Common myeloid progenitor, CD34-positive (primary cell): ENCODE data around the gene WASF2.

ENCODE experiments used
- CTCF ChIA-PET: fragments of 350-600 bp; sonication (Branson Sonifier 250); formaldehyde crosslinking; loops from one replicate; lab custom pipeline; 2021; ENCODE audit warnings: antibody characterized with exemption; lab: Charles Lee
- POLR2A ChIA-PET: fragments of 350-600 bp; sonication (Branson Sonifier 250); formaldehyde crosslinking; loops from one replicate; lab custom pipeline; 2021; ENCODE audit warnings: antibody characterized with exemption; lab: Charles Lee
- DNase-seq, 3 donors: peaks; one replicate each; pipeline versions ENCODE4 v3.0.0 to v3.0.0-alpha.2; 2013
- H3K27ac ChIP-seq, 2 experiments: 1 replicate in 1 of 2; 2 replicates in 1 of 2; pipeline ENCODE4 v1.7.0; 2013; ENCODE audit warnings: inconsistent platforms in 2 of 2, low read length in 2 of 2, mild to moderate bottlenecking in 2 of 2, low read depth in 1 of 2, moderate library complexity in 1 of 2; ENCODE audit not compliant: severe bottlenecking in 2 of 2, insufficient read depth in 1 of 2, poor library complexity in 1 of 2
- H3K27me3 ChIP-seq, 5 experiments: replicated peaks in 2 of 5; 1 replicate in 3 of 5; 2 replicates in 2 of 5; pipeline versions ENCODE4 v1.6.1 to v1.7.0; 2013; ENCODE audit warnings: low read length in 4 of 5, mild to moderate bottlenecking in 2 of 5, moderate library complexity in 2 of 5, inconsistent platforms in 1 of 5; ENCODE audit not compliant: insufficient read depth in 5 of 5, control insufficient read depth in 4 of 5
- H3K36me3 ChIP-seq, 4 experiments: 1 replicate in 2 of 4; 2 replicates in 2 of 4; pipeline versions ENCODE4 v1.6.1 to v1.7.0; 2013; ENCODE audit warnings: low read length in 3 of 4, control low read depth in 1 of 4, mild to moderate bottlenecking in 1 of 4; ENCODE audit not compliant: control insufficient read depth in 4 of 4, insufficient read depth in 4 of 4
- H3K4me1 ChIP-seq, 4 experiments: 1 replicate in 3 of 4; 2 replicates in 1 of 4; pipeline versions ENCODE4 v1.6.1 to v1.7.1; 2013; ENCODE audit warnings: low read length in 3 of 4, mild to moderate bottlenecking in 3 of 4, control low read depth in 1 of 4, inconsistent platforms in 1 of 4, moderate library complexity in 1 of 4; ENCODE audit not compliant: control insufficient read depth in 4 of 4, insufficient read depth in 4 of 4; ENCODE audit errors: control extremely low read depth in 1 of 4
- H3K4me3 ChIP-seq, 7 experiments: 1 replicate in 4 of 7; 2 replicates in 3 of 7; pipeline versions ENCODE4 v1.5.1 to v1.7.0; 2013; ENCODE audit warnings: mild to moderate bottlenecking in 7 of 7, low read length in 6 of 7, moderate library complexity in 6 of 7, inconsistent platforms in 2 of 7, low read depth in 2 of 7, control low read depth in 1 of 7; ENCODE audit not compliant: insufficient read depth in 4 of 7, control insufficient read depth in 1 of 7; ENCODE audit errors: extremely low read depth in 1 of 7
- H3K9me3 ChIP-seq, 5 experiments: 1 replicate in 4 of 5; 2 replicates in 1 of 5; pipeline versions ENCODE4 v1.6.1 to v1.7.1; 2013; ENCODE audit warnings: low read length in 4 of 5, mild to moderate bottlenecking in 2 of 5, inconsistent platforms in 1 of 5, low read depth in 1 of 5, moderate library complexity in 1 of 5; ENCODE audit not compliant: control insufficient read depth in 4 of 5, insufficient read depth in 2 of 5; ENCODE audit errors: control extremely low read depth in 1 of 5
- WGBS: methylation state at CpG from one replicate; pipeline ENCODE4 v1.1.5; 2013; ENCODE audit not compliant: insufficient coverage; 5-methylcytosine and 5-hydroxymethylcytosine counted together

The WASF2 gene

DNA sequence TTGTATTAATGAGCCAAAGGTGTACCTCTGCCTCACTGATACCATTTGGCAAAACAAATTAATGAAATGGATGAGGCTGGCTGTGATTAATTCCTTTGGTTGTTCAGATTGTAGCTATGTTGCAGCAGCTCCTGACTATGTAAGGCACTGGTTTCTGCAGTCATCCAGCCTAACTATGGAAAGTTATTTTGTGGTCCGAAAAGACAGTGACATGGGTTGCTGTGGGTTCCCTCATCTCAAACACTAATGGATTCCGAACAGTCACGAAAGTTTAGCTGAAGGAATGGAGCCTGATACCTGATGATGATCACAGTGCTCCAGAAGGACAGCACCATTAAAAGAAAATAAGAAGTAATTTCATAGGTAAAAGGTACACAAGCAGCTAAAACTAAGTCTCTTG, 42.6 kb downstream of the WASF2 start:
- H3K27me3 ChIP-seq: no peaks in the 10 kb centered on the region
- H3K27ac ChIP-seq: no peak overlapping the region
- ChIA-PET POLR2A (interaction anchor here (0.6 to 0.8 kb wide), 2 partner anchors 8 to 9 kb away, joined by 3 read pairs; no protein-coding TSS in a partner anchor), CTCF (interaction anchor here (0.9 to 2.3 kb wide), 7 partner anchors 8 to 215 kb away, joined by 3 to 11 read pairs (median 5); no protein-coding TSS in a partner anchor)
- H3K9me3 ChIP-seq: no peaks in the 10 kb centered on the region
- no peak overlapping the region for H3K4me3 ChIP-seq
- peaks cover 0 to 14% (median 11%) of the 10 kb centered on the region in 4 experiments for H3K4me1 ChIP-seq
- DNase-seq: no peak
- WGBS: 100% methylated on average over 3 of the region's 3 CpGs
- H3K36me3 ChIP-seq: peaks cover 4 to 16% (median 10%) of the 10 kb centered on the region in 4 experiments

GRCh38 chr1:27446496-27447020, 43.4 kb downstream of the WASF2 start:
- Histone ChIP-seq H3K36me3 (peaks cover 4 to 16% (median 10%) of the 10 kb centered on the region in 4 experiments), H3K27ac (no peak overlapping the region), H3K9me3 (no peaks in the 10 kb centered on the region), H3K4me1 (peaks cover 0 to 9% (median 7%) of the 10 kb centered on the region in 4 experiments), H3K4me3 (no peak overlapping the region), H3K27me3 (no peaks in the 10 kb centered on the region)
- CTCF ChIA-PET: interaction anchor here (0.8 to 2.3 kb wide), 7 partner anchors 10 to 216 kb away, joined by 3 to 11 read pairs (median 5); no protein-coding TSS in a partner anchor
- DNase-seq: peak in 1 of 3 donors; percentile 31
- WGBS: 96% methylated on average over 3 of the region's 6 CpGs
- POLR2A ChIA-PET: no interaction called here

GRCh38 chr1:27445177-27445936, 44.6 kb downstream of the WASF2 start:
- Histone ChIP-seq H3K27ac (no peak overlapping the region), H3K27me3 (no peaks in the 10 kb centered on the region), H3K9me3 (no peaks in the 10 kb centered on the region), H3K4me3 (no peak overlapping the region), H3K4me1 (peaks cover 0 to 3% (median 0%) of the 10 kb centered on the region in 4 experiments), H3K36me3 (peaks cover 7 to 16% (median 10%) of the 10 kb centered on the region in 4 experiments)
- 94% methylated on average over 2 of the region's 4 CpGs for WGBS
- CTCF ChIA-PET: interaction anchor here (0.6 to 2.3 kb wide), 4 partner anchors 9 to 43 kb away, joined by 3 to 11 read pairs (median 4); no protein-coding TSS in a partner anchor
- DNase-seq: no peak
- POLR2A ChIA-PET: no interaction called here

- WGBS: no CpG with 5 or more reads among the region's 1 CpG
- CTCF ChIA-PET: interaction anchor here (1.0 to 1.7 kb wide), 3 partner anchors 14 to 28 kb away, joined by 4 to 5 read pairs (median 4); no protein-coding TSS in a partner anchor
Observed at GRCh38 chr1:27444632-27445031, 45.3 kb downstream of the WASF2 start.

GRCh38 chr1:27439150-27439549, 50.8 kb downstream of the WASF2 start:
- Histone ChIP-seq H3K27me3 (no peaks in the 10 kb centered on the region), H3K27ac (peak overlapping the region in 1 of 2 experiments; percentile 30), H3K4me1 (peaks cover 32 to 54% (median 44%) of the 10 kb centered on the region in 4 experiments), H3K4me3 (no peak overlapping the region), H3K36me3 (peaks cover 0 to 5% (median 4%) of the 10 kb centered on the region in 4 experiments), H3K9me3 (no peaks in the 10 kb centered on the region)
- WGBS: no CpG with 5 or more reads among the region's 2 CpGs
- POLR2A ChIA-PET: interaction anchor here (1.5 kb wide), 1 partner anchor 10 kb away, joined by 6 read pairs; no protein-coding TSS in a partner anchor
- no peak for DNase-seq
- CTCF ChIA-PET: interaction anchor here (0.9 to 3.2 kb wide), 6 partner anchors 8 to 23 kb away, joined by 3 to 19 read pairs (median 6); no protein-coding TSS in a partner anchor

More at GRCh38 chr1:27444632-27445031, 45.3 kb downstream of the WASF2 start:
- H3K4me1 ChIP-seq: peaks cover 0 to 3% (median under 1%) of the 10 kb centered on the region in 4 experiments
- no peak overlapping the region for H3K4me3 ChIP-seq
- DNase-seq: no peak
- no peaks in the 10 kb centered on the region for H3K27me3 ChIP-seq
- H3K9me3 ChIP-seq: no peaks in the 10 kb centered on the region
- POLR2A ChIA-PET: no interaction called here
- no peak overlapping the region for H3K27ac ChIP-seq
- H3K36me3 ChIP-seq: peaks cover 5 to 16% (median 11%) of the 10 kb centered on the region in 4 experiments

GRCh38 chr1:27438621-27439061, 51.3 kb downstream of the WASF2 start:
- Histone ChIP-seq H3K9me3 (no peaks in the 10 kb centered on the region), H3K27ac (peak overlapping the region in 1 of 2 experiments; percentile 30), H3K4me3 (no peak overlapping the region), H3K36me3 (peaks cover 0 to 3% (median 3%) of the 10 kb centered on the region in 4 experiments), H3K4me1 (peaks cover 37 to 59% (median 49%) of the 10 kb centered on the region in 4 experiments), H3K27me3 (no peaks in the 10 kb centered on the region)
- POLR2A ChIA-PET: interaction anchor here (0.5 to 1.5 kb wide), 2 partner anchors 9 to 10 kb away, joined by 3 to 6 read pairs; no protein-coding TSS in a partner anchor
- CTCF ChIA-PET: interaction anchor here (0.7 to 3.2 kb wide), 8 partner anchors 9 to 170 kb away, joined by 3 to 19 read pairs (median 4); no protein-coding TSS in a partner anchor
- WGBS: no CpG with 5 or more reads among the region's 1 CpG
- DNase-seq: peak in 2 of 3 donors; percentile 53 to 62
